MCF 10A (cell line): ENCODE results near the gene EPHB4. TPM values are rescaled to one million over a fixed set of nuclear protein-coding genes. Genes with fewer than 3 reads are reported as not detected.

Source experiments
- BruUV-seq: library from RNA; stranded (reverse); fragments of 400-500 nt; replicated peaks from 2 replicates; lab custom pipeline; 2021; lab: Mats Ljungman, UMichigan
- CTCF ChIA-PET: fragments of 300-600 bp; sonication (Branson Sonifier 250); formaldehyde crosslinking; extraction: SDS; loops from one replicate; lab custom pipeline; 2021; ENCODE audit warnings: antibody characterized with exemption, inconsistent platforms; lab: Yijun Ruan, JAX
- POLR2A ChIA-PET: fragments of 300-600, 350-650 bp; sonication (Branson Sonifier 250); formaldehyde crosslinking; extraction: SDS; loops from one replicate; lab custom pipeline; 2020; ENCODE audit warnings: antibody characterized with exemption, inconsistent platforms; lab: Yijun Ruan, JAX
- DNase-seq: peaks from one replicate; pipeline ENCODE4 v3.0.0-alpha.2; 2018; ENCODE audit not compliant: unreplicated experiment
- H3K27ac Mint-ChIP-seq: one replicate; pipeline ENCODE4 v1.8.0; 2022; ENCODE audit warnings: mild to moderate bottlenecking, low read depth, mixed read lengths; ENCODE audit not compliant: unreplicated experiment
- H3K27me3 Mint-ChIP-seq: one replicate; pipeline ENCODE4 v1.8.0; 2022; ENCODE audit warnings: mixed read lengths; ENCODE audit not compliant: insufficient read depth, unreplicated experiment
- H3K36me3 Mint-ChIP-seq: one replicate; pipeline ENCODE4 v1.8.0; 2022; ENCODE audit warnings: mild to moderate bottlenecking, moderate library complexity, mixed read lengths; ENCODE audit not compliant: insufficient read depth, unreplicated experiment
- H3K4me1 Mint-ChIP-seq: one replicate; pipeline ENCODE4 v1.8.0; 2022; ENCODE audit warnings: mixed read lengths; ENCODE audit not compliant: insufficient read depth, unreplicated experiment
- H3K4me3 Mint-ChIP-seq: one replicate; pipeline ENCODE4 v1.8.0; 2022; ENCODE audit warnings: mild to moderate bottlenecking, moderate library complexity, mixed read lengths; ENCODE audit not compliant: unreplicated experiment
- H3K9me3 Mint-ChIP-seq: one replicate; pipeline ENCODE4 v1.8.0; 2022; ENCODE audit warnings: mixed read lengths; ENCODE audit not compliant: unreplicated experiment
- intact Hi-C: fragments of 100-400 bp; cut with micrococcal nuclease; formaldehyde crosslinking; loops from 2 replicates; pipeline ENCODE4 v1.14.1; 2022
- total RNA-seq: library from RNA; stranded (reverse); gene quantifications from 2 replicates; pipeline ENCODE4 v1.2.3, GENCODE V29; 2022
- TF ChIP-seq, protein P1 (sequence below): fragments of 200-600 bp; IDR thresholded peaks from one replicate; pipeline ENCODE4 v1.8.0; 2022; ENCODE audit warnings: antibody characterized with exemption, mild to moderate bottlenecking; ENCODE audit not compliant: unreplicated experiment

EPHB4 gene
- total RNA-seq, 1 experiment from 2014 or later: 48.8 TPM

- intact Hi-C loops: no loop called here
- H3K27me3 Mint-ChIP-seq: no peaks in the 10 kb centered on the region
- H3K36me3 Mint-ChIP-seq: no peaks in the 10 kb centered on the region
- no TSS peak for BruUV-seq
- TF ChIP-seq, protein P1, sequence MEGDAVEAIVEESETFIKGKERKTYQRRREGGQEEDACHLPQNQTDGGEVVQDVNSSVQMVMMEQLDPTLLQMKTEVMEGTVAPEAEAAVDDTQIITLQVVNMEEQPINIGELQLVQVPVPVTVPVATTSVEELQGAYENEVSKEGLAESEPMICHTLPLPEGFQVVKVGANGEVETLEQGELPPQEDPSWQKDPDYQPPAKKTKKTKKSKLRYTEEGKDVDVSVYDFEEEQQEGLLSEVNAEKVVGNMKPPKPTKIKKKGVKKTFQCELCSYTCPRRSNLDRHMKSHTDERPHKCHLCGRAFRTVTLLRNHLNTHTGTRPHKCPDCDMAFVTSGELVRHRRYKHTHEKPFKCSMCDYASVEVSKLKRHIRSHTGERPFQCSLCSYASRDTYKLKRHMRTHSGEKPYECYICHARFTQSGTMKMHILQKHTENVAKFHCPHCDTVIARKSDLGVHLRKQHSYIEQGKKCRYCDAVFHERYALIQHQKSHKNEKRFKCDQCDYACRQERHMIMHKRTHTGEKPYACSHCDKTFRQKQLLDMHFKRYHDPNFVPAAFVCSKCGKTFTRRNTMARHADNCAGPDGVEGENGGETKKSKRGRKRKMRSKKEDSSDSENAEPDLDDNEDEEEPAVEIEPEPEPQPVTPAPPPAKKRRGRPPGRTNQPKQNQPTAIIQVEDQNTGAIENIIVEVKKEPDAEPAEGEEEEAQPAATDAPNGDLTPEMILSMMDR: no peak
- ChIA-PET CTCF (no interaction called here), POLR2A (no interaction called here)
- H3K9me3 Mint-ChIP-seq: no peaks in the 10 kb centered on the region
- H3K27ac Mint-ChIP-seq: no peak overlapping the region
- H3K4me3 Mint-ChIP-seq: no peak overlapping the region
- no peak for DNase-seq
- H3K4me1 Mint-ChIP-seq: no peaks in the 10 kb centered on the region
Observed at GRCh38 chr7:100783804-100784203, 43.5 kb downstream of the EPHB4 start.

- intact Hi-C loops: no loop called here
- POLR2A ChIA-PET: interaction anchor here (0.6 kb wide), 1 partner anchor 81 kb away, joined by 3 read pairs; no protein-coding TSS in a partner anchor
- no peak overlapping the region for H3K4me3 Mint-ChIP-seq
- no peaks in the 10 kb centered on the region for H3K36me3 Mint-ChIP-seq
- no TSS peak for BruUV-seq
- CTCF ChIA-PET: interaction anchor here (0.6 kb wide), 1 partner anchor 39 kb away, joined by 3 read pairs; no protein-coding TSS in a partner anchor
- H3K4me1 Mint-ChIP-seq: no peaks in the 10 kb centered on the region
- DNase-seq: no peak
- H3K27ac Mint-ChIP-seq: no peak overlapping the region
- TF ChIP-seq, protein P1: no peak
- H3K9me3 Mint-ChIP-seq: no peaks in the 10 kb centered on the region
- no peaks in the 10 kb centered on the region for H3K27me3 Mint-ChIP-seq
Observed at GRCh38 chr7:100781255-100781654, 46.1 kb downstream of the EPHB4 start.

- TF ChIP-seq, protein P1: no peak
- no peaks in the 10 kb centered on the region for H3K4me1 Mint-ChIP-seq
- ChIA-PET POLR2A (interaction anchor here (1.5 kb wide), 1 partner anchor 54 kb away, joined by 3 read pairs; no protein-coding TSS in a partner anchor), CTCF (interaction anchor here (0.5 kb wide), 1 partner anchor 60 kb away, joined by 4 read pairs; no protein-coding TSS in a partner anchor)
- intact Hi-C loops: no loop called here
- no peaks in the 10 kb centered on the region for H3K27me3 Mint-ChIP-seq
- H3K4me3 Mint-ChIP-seq: no peak overlapping the region
- no TSS peak for BruUV-seq
- DNase-seq: no peak
- no peaks in the 10 kb centered on the region for H3K9me3 Mint-ChIP-seq
- H3K27ac Mint-ChIP-seq: no peak overlapping the region
- no peaks in the 10 kb centered on the region for H3K36me3 Mint-ChIP-seq
Observed at GRCh38 chr7:100779359-100779758, 48.0 kb downstream of the EPHB4 start.

GRCh38 chr7:100778061-100778621 lies 49.2 kb downstream of the EPHB4 start:
- H3K36me3 Mint-ChIP-seq: no peaks in the 10 kb centered on the region
- H3K27ac Mint-ChIP-seq: no peak overlapping the region
- no peaks in the 10 kb centered on the region for H3K4me1 Mint-ChIP-seq
- POLR2A ChIA-PET: interaction anchor here (0.8 to 1.5 kb wide), 2 partner anchors 9 to 53 kb away, joined by 3 to 4 read pairs; no protein-coding TSS in a partner anchor
- H3K27me3 Mint-ChIP-seq: no peaks in the 10 kb centered on the region
- H3K9me3 Mint-ChIP-seq: no peaks in the 10 kb centered on the region
- TF ChIP-seq, protein P1: no peak
- intact Hi-C loops: no loop called here
- CTCF ChIA-PET: no interaction called here
- no TSS peak for BruUV-seq
- no peak for DNase-seq
- no peak overlapping the region for H3K4me3 Mint-ChIP-seq
